K562 (cell line): ENCODE measurements around the gene PPRC1. TPM values are rescaled to one million over a fixed set of nuclear protein-coding genes. Genes with fewer than 3 reads are reported as not detected.

Experiments
- BCOR ChIP-seq: fragments of 450-650 bp; IDR thresholded peaks from 2 replicates; pipeline ENCODE4 v1.6.1; 2016
- ETV1 ChIP-seq: fragments of 450-650 bp; conservative IDR thresholded peaks from 2 replicates; pipeline ENCODE4 v1.6.1; 2016; ENCODE audit warnings: missing genetic modification characterization, control low read depth, low read depth, missing compliant biosample characterization
- HDAC2 ChIP-seq: fragments of 450-650 bp; IDR thresholded peaks from 2 replicates; pipeline ENCODE4 v1.6.1; 2016; ENCODE audit warnings: mild to moderate bottlenecking
- KDM1A ChIP-seq, 2 experiments: fragments of 450-650 bp; IDR thresholded peaks; 2 replicates each; pipeline ENCODE4 v1.6.1; 2016; ENCODE audit warnings: mild to moderate bottlenecking in 2 of 2
- NCOR1 ChIP-seq: fragments of 450-650 bp; IDR thresholded peaks from 2 replicates; pipeline ENCODE4 v1.6.1; 2016; ENCODE audit warnings: mild to moderate bottlenecking, moderate library complexity
- POLR2G ChIP-seq: fragments of 200-400 bp; formaldehyde crosslinking; IDR thresholded peaks from 2 replicates; pipeline ENCODE4 v1.6.1; 2017; ENCODE audit warnings: low read depth, mild to moderate bottlenecking, antibody characterized with exemption, low read length, moderate library complexity
- RBFOX2 ChIP-seq: fragments of 200-400 bp; formaldehyde crosslinking; IDR thresholded peaks from 2 replicates; pipeline ENCODE4 v1.6.1; 2017; ENCODE audit warnings: low read depth, mild to moderate bottlenecking, low read length, moderate library complexity
- RCOR1 ChIP-seq, 2 experiments: IDR thresholded peaks; 2 replicates each; pipeline ENCODE4 v1.6.1; 2012; ENCODE audit warnings: low read depth in 2 of 2, low read length in 2 of 2, borderline replicate concordance in 1 of 2, improper control_type of control experiment in 1 of 2
- SIN3A ChIP-seq, 2 experiments: fragments of 150-350 bp in 1 of 2; IDR thresholded peaks; 2 replicates each; pipeline ENCODE4 v1.6.1; 2011 to 2016; ENCODE audit warnings: borderline replicate concordance in 2 of 2, low read depth in 2 of 2, low read length in 2 of 2, mild to moderate bottlenecking in 2 of 2, moderate library complexity in 2 of 2; ENCODE audit not compliant: control insufficient read depth in 1 of 2
- SMARCA5 ChIP-seq: fragments of 450-650 bp; IDR thresholded peaks from 2 replicates; pipeline ENCODE4 v1.6.1; 2016
- STAT5A ChIP-seq: IDR thresholded peaks from 2 replicates; pipeline ENCODE4 v1.6.1; 2012; ENCODE audit warnings: low read length, inconsistent platforms, borderline replicate concordance
- TRIM24 ChIP-seq, 2 experiments: fragments of 450-650 bp; IDR thresholded peaks; 2 replicates each; pipeline ENCODE4 v1.6.1; 2016
- XRCC5 ChIP-seq: fragments of 200-400 bp; formaldehyde crosslinking; IDR thresholded peaks from 2 replicates; pipeline ENCODE4 v1.6.1; 2017; ENCODE audit warnings: low read depth, mild to moderate bottlenecking, low read length
- polyA plus RNA-seq, 8 experiments: library from polyadenylated mRNA; depleted of rRNA in 4 of 8; stranded (reverse) in 5 of 8; unstranded in 3 of 8; fragments of >200 nt; fragmentation: Nextera tagmentation in 2 of 8; fragmentation: Illumina TruSeq in 1 of 8; extraction: Ambion mirVana in 2 of 8; extraction: Trizol in 1 of 8; gene quantifications; 2 replicates each; pipeline versions ENCODE4 v1.2.1 to v1.2.3, GENCODE V29; 2011 to 2014; ENCODE audit warnings: inconsistent platforms in 1 of 8, missing spikeins in 1 of 8
- total RNA-seq, 7 experiments: library from RNA; depleted of rRNA in 6 of 7; stranded (reverse); fragments of >200 nt in 6 of 7; fragmentation: Illumina TruSeq in 2 of 7; extraction: Trizol in 2 of 7; gene quantifications; 2 replicates each; pipeline versions ENCODE4 v1.2.1 to v1.2.3, GENCODE V29; 2011 to 2021; ENCODE audit warnings: low replicate concordance in 1 of 7
- TF ChIP-seq, protein P1 (sequence below), 2 experiments: fragments of 450-650 bp; conservative IDR thresholded peaks; 2 replicates each; pipeline ENCODE4 v1.6.1; 2017; ENCODE audit warnings: mild to moderate bottlenecking in 2 of 2, moderate library complexity in 2 of 2
- TF ChIP-seq, protein P2 (sequence below): fragments of 250-450 bp; sonication (Bioruptor Pico); IDR thresholded peaks from 2 replicates; pipeline ENCODE4 v1.5.0; 2021; ENCODE audit warnings: mild to moderate bottlenecking, borderline replicate concordance

PPRC1 gene
- total and polyA plus RNA-seq, 9 of the 15 experiments (the other 6 are each of a cell fraction or from before 2014, with no cell fraction given), result 8.5 to 47.1 (median 16.2) TPM

GRCh38 chr10:102113261-102113955 lies 19.4 kb upstream of the PPRC1 start (continued):
- TF ChIP-seq POLR2G, result peak; percentile 44; the same call in 1 of the 2 replicates
- peak; percentile 74; the same call in 1 of the 2 replicates for TF ChIP-seq HDAC2
- 0 out of 2 replicates have a peak, but pooled peaks have one; percentile 43 for TF ChIP-seq RBFOX2
- TF ChIP-seq, protein P1, sequence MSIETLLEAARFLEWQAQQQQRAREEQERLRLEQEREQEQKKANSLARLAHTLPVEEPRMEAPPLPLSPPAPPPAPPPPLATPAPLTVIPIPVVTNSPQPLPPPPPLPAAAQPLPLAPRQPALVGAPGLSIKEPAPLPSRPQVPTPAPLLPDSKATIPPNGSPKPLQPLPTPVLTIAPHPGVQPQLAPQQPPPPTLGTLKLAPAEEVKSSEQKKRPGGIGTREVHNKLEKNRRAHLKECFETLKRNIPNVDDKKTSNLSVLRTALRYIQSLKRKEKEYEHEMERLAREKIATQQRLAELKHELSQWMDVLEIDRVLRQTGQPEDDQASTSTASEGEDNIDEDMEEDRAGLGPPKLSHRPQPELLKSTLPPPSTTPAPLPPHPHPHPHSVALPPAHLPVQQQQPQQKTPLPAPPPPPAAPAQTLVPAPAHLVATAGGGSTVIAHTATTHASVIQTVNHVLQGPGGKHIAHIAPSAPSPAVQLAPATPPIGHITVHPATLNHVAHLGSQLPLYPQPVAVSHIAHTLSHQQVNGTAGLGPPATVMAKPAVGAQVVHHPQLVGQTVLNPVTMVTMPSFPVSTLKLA (conservative IDR thresholded peaks at IDR 0.05), result 0 out of 4 replicates have a peak, but pooled peaks of 1 of the 2 experiments have one; percentile 23
- no peak for TF ChIP-seq TRIM24 (IDR thresholded peaks at IDR 0.05)
- no peak for TF ChIP-seq STAT5A
- peak in 1 of 2 experiments; percentile 50; a peak in 1 of 4 replicates for TF ChIP-seq RCOR1 (IDR thresholded peaks at IDR 0.05; ENCODE audit: borderline replicate concordance in 1 of 2, low read depth in 2 of 2, low read length in 2 of 2)
- peak; percentile 44; the same call in 1 of the 2 replicates for TF ChIP-seq XRCC5
- no peak for TF ChIP-seq NCOR1
- TF ChIP-seq, protein P2, sequence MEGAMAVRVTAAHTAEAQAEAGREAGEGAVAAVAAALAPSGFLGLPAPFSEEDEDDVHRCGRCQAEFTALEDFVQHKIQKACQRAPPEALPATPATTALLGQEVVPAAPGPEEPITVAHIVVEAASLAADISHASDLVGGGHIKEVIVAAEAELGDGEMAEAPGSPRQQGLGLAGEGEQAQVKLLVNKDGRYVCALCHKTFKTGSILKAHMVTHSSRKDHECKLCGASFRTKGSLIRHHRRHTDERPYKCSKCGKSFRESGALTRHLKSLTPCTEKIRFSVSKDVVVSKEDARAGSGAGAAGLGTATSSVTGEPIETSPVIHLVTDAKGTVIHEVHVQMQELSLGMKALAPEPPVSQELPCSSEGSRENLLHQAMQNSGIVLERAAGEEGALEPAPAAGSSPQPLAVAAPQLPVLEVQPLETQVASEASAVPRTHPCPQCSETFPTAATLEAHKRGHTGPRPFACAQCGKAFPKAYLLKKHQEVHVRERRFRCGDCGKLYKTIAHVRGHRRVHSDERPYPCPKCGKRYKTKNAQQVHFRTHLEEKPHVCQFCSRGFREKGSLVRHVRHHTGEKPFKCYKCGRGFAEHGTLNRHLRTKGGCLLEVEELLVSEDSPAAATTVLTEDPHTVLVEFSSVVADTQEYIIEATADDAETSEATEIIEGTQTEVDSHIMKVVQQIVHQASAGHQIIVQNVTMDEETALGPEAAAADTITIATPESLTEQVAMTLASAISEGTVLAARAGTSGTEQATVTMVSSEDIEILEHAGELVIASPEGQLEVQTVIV (CRISPR knock-in tag), result no peak
- TF ChIP-seq KDM1A (IDR thresholded peaks at IDR 0.05), result peak; percentile 75 to 84
- peak; percentile 91 for TF ChIP-seq BCOR
- peak; percentile 89 for TF ChIP-seq ETV1 (tag)
- peak; percentile 81 for TF ChIP-seq SMARCA5
- 0 out of 4 replicates have a peak, but pooled peaks have one; percentile 11 to 15 for TF ChIP-seq SIN3A (IDR thresholded peaks at IDR 0.05; ENCODE audit: borderline replicate concordance in 2 of 2, control insufficient read depth in 1 of 2, low read depth in 2 of 2, low read length in 2 of 2)
